ENCODE data around the gene LRMDA. TPM values are rescaled to one million over a fixed set of nuclear protein-coding genes. Genes with fewer than 3 reads are reported as not detected.

LRMDA gene
- total and polyA plus RNA-seq, 2 of the 8 experiments (the other 6 are each of a cell fraction or from before 2014, with no cell fraction given): 0.86 to 2.8 TPM

DNA sequence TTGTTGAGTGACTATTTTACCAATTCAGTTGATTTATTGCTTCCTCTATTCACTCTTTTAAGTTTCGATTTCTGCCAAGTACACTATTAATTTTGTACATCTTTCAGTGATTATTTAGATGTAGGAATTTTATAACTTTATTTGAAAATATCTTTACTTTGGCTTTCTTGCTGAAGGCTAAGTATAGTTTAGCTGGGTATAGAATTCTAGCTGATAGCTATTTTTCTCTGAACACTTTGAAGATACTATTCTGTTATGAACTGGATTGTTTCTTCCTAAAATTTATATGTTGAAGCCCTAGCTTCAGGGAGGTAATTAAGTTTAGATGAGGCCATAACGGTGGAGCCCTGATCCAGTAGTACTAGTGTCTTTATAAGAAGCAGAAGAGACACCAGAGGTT is 141.1 kb downstream of the LRMDA start:
- Histone ChIP-seq H3K4me2 (ENCODE audit: insufficient read depth in 1 of 2, low read depth in 2 of 2, low read length in 2 of 2) (no peak overlapping the region), H4K20me1 (replicated peaks in 1 of 2; ENCODE audit: control insufficient read depth in 1 of 2, insufficient read depth in 2 of 2, low read length in 2 of 2) (no peaks in the 10 kb centered on the region), H3K4me1 (replicated peaks in 1 of 4; ENCODE audit: control insufficient read depth in 3 of 4, insufficient read depth in 4 of 4, low read length in 3 of 4) (no peaks in the 10 kb centered on the region; a peak in 1 of 7 replicates), H4K5ac (ENCODE audit: insufficient read length, low read depth, low read length) (no peak overlapping the region), H2AK5ac (ENCODE audit: low read depth, low read length) (no peak overlapping the region), H4K91ac (replicated peaks; ENCODE audit: insufficient read length, low read length) (no peak overlapping the region), H3K9ac (replicated peaks in 1 of 4; ENCODE audit: extremely low read depth in 1 of 4, low read depth in 3 of 4, low read length in 3 of 4) (no peak overlapping the region), H3K4me3 (ENCODE audit: extremely low read depth in 1 of 4, insufficient read depth in 2 of 4, low read depth in 3 of 4, low read length in 4 of 4) (no peak overlapping the region), H2BK15ac (ENCODE audit: low read length) (no peak overlapping the region), H4K8ac (ENCODE audit: extremely low read depth, insufficient read depth, low read length) (no peak overlapping the region), H3K14ac (ENCODE audit: insufficient read length) (no peak overlapping the region), H3K79me1 (ENCODE audit: low read depth, low read length) (no peaks in the 10 kb centered on the region), H2BK20ac (ENCODE audit: low read length) (no peak overlapping the region), H3K4ac (replicated peaks; ENCODE audit: insufficient read length, low read depth, low read length) (no peak overlapping the region), H3K27me3 (replicated peaks in 1 of 4; ENCODE audit: control insufficient read depth in 3 of 4, extremely low read depth in 1 of 4, insufficient read depth in 3 of 4, low read length in 3 of 4) (no peaks in the 10 kb centered on the region), H3K56ac (replicated peaks; ENCODE audit: insufficient read length, low read depth, low read length) (no peak overlapping the region), H3K36me3 (ENCODE audit: control insufficient read depth in 2 of 4, insufficient read depth in 4 of 4, low read length in 3 of 4) (no peaks in the 10 kb centered on the region), H3K23me2 (ENCODE audit: low read depth, low read length) (no peaks in the 10 kb centered on the region), H2BK5ac (ENCODE audit: low read depth, low read length) (no peak overlapping the region), H2BK12ac (ENCODE audit: low read depth, low read length) (no peak overlapping the region), H3K18ac (ENCODE audit: extremely low read depth, low read length) (no peak overlapping the region), H2AFZ (ENCODE audit: low read length) (no peak overlapping the region), H3K23ac (ENCODE audit: insufficient read length) (no peak overlapping the region), H3K27ac (ENCODE audit: low read depth, low read length) (no peak overlapping the region), H3K79me2 (ENCODE audit: control insufficient read depth in 1 of 2, insufficient read depth in 2 of 2, low read length in 2 of 2) (no peaks in the 10 kb centered on the region), H3K9me3 (ENCODE audit: insufficient read depth in 2 of 2, low read depth in 1 of 2, low read length in 1 of 2) (peaks cover 4 to 6% of the 10 kb centered on the region in 2 experiments; a peak in 3 of 4 replicates), H2BK120ac (replicated peaks; ENCODE audit: low read depth, low read length) (no peak overlapping the region)
- 87% methylated on average over 2 of the region's 2 CpGs; no CpG with 5 or more reads in 1 of the 2 experiments for WGBS, 2 experiments (ENCODE audit: extremely low coverage in 1 of 2, insufficient coverage in 1 of 2, insufficient read length in 1 of 2, insufficient replicate concordance in 2 of 2, low coverage in 1 of 2, low lambda C conversion rate in 2 of 2, missing lambda C conversion rate in 1 of 2)
- POLR2A ChIA-PET (ENCODE audit: partially characterized antibody): no interaction called here
- FAIRE-seq (no peak), DNase-seq (ENCODE audit: low read depth in 1 of 2, low spot score in 2 of 2) (no peak)
- CTCF ChIA-PET (ENCODE audit: partially characterized antibody): no interaction called here
- TF ChIP-seq EGR1 (IDR thresholded peaks at IDR 0.05; ENCODE audit: borderline replicate concordance, low read depth, low read length): no peak
- TF ChIP-seq CBX5 (IDR thresholded peaks at IDR 0.05; ENCODE audit: low read depth, low read length): no peak
- TF ChIP-seq KDM4A (IDR thresholded peaks at IDR 0.05; ENCODE audit: low read depth, low read length, severe bottlenecking): no peak
- TF ChIP-seq CHD2 (IDR thresholded peaks at IDR 0.05; ENCODE audit: low read length): no peak
- TF ChIP-seq, protein P1, sequence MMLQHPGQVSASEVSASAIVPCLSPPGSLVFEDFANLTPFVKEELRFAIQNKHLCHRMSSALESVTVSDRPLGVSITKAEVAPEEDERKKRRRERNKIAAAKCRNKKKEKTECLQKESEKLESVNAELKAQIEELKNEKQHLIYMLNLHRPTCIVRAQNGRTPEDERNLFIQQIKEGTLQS (IDR thresholded peaks at IDR 0.05; ENCODE audit: insufficient read depth, low read depth, low read length): no peak
- no peak for TF ChIP-seq JUN (IDR thresholded peaks at IDR 0.05; ENCODE audit: low read depth, low read length)
- TF ChIP-seq, protein P2, sequence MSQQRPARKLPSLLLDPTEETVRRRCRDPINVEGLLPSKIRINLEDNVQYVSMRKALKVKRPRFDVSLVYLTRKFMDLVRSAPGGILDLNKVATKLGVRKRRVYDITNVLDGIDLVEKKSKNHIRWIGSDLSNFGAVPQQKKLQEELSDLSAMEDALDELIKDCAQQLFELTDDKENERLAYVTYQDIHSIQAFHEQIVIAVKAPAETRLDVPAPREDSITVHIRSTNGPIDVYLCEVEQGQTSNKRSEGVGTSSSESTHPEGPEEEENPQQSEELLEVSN (IDR thresholded peaks at IDR 0.05): no peak
- TF ChIP-seq NANOG (IDR thresholded peaks at IDR 0.05; ENCODE audit: insufficient read depth, low read depth, low read length, poor library complexity, severe bottlenecking): no peak
- TF ChIP-seq, protein P3, sequence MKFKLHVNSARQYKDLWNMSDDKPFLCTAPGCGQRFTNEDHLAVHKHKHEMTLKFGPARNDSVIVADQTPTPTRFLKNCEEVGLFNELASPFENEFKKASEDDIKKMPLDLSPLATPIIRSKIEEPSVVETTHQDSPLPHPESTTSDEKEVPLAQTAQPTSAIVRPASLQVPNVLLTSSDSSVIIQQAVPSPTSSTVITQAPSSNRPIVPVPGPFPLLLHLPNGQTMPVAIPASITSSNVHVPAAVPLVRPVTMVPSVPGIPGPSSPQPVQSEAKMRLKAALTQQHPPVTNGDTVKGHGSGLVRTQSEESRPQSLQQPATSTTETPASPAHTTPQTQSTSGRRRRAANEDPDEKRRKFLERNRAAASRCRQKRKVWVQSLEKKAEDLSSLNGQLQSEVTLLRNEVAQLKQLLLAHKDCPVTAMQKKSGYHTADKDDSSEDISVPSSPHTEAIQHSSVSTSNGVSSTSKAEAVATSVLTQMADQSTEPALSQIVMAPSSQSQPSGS (IDR thresholded peaks at IDR 0.05; ENCODE audit: low read length): no peak
- TF ChIP-seq YY1 (IDR thresholded peaks at IDR 0.05; ENCODE audit: low read depth, low read length): no peak
- no peak for TF ChIP-seq SP2 (IDR thresholded peaks at IDR 0.05; ENCODE audit: low read length)
- TF ChIP-seq FOSL1 (IDR thresholded peaks at IDR 0.05; ENCODE audit: insufficient read depth, low read depth, low read length): no peak
